ENCODE results near the gene TSPAN32.

The TSPAN32 gene

DNA sequence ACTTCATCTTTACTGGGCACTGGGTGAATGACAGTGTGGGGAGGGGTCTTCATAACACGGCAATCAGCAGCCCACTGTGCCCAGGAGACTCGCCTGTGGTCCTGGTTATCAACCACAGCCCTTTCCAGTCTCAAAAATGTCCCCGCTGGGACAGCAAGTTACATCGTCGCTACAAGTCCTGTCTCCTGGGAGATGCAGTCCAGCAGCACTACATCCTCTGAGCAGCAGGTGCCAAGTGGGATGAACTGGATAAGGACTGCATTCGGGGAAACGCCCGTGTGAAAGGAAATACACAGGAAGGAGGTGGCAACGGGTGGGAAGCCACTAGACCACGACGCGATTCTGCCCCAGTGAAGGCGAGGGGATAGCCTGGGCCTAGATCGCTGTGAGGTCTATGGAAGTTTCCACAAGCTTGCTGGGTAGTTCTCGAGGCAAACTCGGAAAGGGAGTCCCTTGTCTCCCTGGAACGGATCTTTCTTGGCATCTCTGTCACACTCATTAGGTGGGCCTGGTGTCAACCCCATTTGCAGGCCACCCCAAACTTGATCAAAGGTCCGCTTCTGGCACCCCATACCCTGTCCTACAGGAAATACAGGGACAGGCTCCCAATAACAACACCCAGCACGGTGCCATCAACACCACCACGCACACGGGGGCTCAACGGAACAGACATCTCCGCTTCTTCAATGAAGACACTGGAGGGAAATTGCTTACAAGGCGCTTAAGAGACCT lies 35.8 kb upstream of the TSPAN32 start:
- no peak overlapping the region for H3K4me3 ChIP-seq (ENCODE audit: low read length)
- no peak for DNase-seq (ENCODE audit: low read depth, low spot score)

DNA sequence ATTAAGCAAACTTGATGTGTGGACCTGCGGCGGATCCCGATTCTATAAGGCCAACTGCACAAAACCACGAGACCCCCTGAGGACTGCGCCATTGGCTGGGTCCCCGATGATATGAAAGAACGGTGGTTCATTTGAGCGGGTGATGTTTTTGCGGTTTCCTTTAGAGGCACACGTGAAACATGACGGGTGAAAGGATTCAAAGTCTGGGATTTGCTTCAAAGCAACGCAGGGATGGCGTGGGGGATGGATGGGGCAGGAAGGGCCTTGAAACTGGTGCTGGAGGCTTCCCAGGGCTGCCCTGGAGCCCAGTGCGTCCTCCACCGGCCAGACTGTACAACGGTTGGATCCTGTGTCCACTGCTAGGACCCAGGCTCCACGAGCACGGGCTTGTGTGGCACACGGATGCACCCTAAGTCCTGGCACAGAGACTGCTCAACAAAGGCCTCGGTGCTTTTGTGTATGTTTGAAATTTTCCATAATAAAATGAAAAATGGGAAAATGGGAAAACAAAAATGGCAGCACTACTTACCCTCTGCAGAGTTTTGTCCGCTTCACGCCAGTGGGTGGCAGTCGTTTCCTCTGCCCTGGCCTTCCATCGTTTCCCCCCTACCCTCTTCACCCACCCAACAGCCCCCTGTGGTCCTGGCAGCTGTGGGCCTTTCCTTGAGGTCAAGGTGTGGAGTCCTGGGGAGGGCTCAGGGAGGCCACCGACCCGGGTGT lies 35.1 kb upstream of the TSPAN32 start:
- peak; percentile 85 for DNase-seq (ENCODE audit: low read depth, low spot score)

DNA sequence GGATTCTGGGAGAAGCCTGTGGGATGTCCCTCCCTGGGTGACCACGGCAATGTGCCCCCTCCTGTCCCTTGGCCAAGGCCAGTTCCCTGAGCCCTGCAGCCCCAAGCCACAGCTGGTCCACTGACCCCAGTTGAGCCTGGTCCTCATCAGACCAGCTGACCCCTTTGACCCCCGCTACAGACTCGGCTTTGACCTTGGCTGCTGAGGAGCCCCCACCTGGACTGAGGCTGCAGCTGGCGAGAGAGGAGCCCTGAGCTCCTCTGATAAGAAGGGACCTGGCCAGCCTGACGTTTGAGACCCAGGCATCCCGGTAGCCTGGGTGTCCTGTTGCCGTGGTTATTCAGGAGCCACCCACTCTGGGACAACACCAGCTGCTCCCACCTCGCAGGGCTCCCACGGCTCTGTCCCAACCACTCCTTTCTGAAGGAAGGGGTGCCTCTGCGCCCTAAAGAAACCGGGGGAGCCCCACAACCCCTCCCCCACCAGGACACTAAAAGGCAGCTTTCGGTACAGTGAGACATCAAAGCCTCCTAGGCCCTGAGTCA lies 34.4 kb upstream of the TSPAN32 start:
- no peak for DNase-seq (ENCODE audit: low read depth, low spot score)

More for the DNA sequence above, 35.1 kb upstream of the TSPAN32 start:
- no peak overlapping the region; the same call in 1 of the 2 replicates for H3K4me3 ChIP-seq (ENCODE audit: low read length)

DNA sequence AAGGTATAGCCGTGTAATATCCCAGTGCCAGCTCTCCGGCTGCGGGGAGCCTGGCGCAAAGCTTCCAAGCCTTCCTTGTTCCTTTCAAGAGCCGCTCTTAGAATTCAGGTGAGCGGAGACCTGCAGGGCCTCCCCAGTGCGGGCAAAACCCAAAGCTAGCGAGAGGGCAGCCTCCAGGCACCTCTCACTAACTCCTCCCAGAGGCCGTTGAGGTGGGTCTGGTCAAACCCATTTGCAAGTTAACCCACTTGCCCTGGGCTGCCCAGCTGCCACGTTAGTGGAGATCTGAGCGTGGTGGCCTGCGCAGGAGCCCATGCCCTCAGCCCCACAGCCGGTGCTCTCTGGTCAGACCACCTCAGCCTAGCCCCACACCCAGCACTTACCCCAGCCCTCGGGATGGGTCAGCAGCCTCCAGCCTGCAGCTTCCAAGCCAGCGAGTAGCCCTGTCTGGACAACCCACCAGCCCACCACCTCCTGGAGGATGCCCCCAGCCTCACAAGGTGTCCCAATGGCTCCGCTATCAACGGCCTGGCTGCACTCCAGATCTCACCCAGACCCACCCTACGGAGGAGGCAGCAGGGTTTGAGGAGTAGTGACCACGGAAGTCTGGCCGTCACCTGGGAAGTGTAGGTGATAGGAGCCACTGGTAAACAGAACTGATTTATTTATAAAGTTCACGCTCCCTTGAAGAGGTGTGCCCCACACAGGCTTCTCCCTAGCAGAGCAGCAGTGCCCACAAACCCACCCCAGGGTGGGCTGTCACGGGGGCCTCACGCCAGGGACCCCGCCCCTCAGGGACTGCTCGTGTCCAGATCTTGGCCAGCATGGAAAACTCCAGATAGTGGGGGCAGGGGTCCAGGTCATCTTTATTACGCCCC lies 33.7 kb upstream of the TSPAN32 start:
- H3K4me3 ChIP-seq (ENCODE audit: low read length): no peak overlapping the region
- DNase-seq (ENCODE audit: low read depth, low spot score): no peak

More for the DNA sequence above, 34.4 kb upstream of the TSPAN32 start:
- H3K4me3 ChIP-seq (ENCODE audit: low read length): no peak overlapping the region

DNA sequence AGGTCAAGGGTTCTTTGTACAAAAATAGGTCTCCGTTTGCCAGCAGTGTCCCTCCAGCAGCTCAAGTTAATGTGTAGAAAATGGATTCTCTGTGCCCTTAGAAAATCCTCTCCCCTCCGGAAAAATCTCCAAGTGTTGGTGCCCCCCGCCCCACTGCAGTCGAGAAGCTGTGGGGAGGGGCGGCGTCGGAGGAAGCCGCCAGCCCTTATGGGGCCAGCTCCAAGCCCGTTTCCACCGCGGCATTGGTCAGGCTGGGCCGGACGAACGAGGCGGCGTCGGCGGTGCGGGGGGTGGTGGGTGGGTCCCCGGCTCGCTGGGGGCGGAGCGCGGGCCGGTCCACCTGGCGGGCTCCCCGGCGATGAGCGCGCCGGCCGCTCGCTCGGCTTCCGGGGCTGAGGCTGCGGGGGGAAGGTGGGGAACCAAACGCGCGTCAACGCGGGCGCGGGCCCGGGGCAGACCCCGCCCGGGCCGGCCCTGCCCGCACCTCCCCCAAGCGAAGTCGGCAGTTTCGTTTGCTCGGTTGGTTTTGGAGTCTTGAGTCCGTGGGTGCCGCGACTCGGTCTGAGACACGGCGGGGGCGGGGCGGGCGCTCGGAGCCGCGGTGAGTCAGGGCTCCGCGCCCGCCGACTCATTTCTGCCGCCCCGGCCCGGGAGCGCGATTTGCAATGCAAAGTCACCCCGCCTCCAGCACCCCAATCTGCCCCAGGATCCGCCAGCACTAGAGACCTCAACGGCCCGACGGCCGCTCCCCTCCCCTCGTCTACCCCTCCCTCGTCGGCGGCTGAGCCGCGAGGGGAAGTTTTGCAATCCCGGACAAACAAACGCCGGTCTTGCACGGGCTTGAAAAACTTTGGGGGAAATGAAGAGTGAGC lies 32.8 kb upstream of the TSPAN32 start:
- peak overlapping the region; percentile 48 for H3K4me3 ChIP-seq (ENCODE audit: low read length)
- DNase-seq (ENCODE audit: low read depth, low spot score): no peak

DNA sequence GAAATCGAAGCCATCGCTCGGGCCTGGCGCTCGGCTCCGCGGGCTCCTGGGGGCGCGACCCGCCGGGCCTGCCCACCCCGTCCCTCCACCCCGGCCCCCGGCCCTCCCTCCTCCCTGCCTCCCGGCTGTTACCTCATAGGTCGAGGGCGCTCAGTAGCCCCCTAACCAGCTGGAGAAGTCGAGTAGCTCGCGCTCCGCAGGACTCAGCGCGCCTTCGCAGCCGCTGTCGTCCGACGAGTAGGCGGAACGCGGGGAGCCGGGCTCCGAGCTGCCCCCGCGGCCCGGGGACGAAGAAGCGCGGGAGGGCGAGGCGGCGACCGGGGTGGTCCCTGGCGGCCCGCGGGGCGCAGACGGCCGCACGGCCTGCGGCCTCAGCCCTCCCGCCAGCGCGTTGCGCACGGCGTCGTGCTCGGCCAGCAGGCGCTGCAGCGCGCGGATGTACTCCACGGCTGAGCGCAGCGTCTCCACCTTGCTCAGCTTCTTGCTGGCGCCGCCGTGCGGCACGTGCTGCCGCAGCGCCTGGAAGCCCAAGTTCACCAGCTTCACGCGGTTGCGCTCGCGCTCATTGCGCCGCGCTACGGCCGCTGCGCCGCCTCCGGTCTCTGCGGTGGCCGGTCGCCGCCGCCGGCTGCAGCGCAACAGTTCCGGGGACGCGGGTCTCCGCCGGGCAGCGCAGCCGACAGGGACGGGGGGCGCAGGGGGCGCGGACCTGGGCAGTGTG lies 32.1 kb upstream of the TSPAN32 start:
- peak overlapping the region; percentile 48 for H3K4me3 ChIP-seq (ENCODE audit: low read length)
- DNase-seq (ENCODE audit: low read depth, low spot score): no peak

DNA sequence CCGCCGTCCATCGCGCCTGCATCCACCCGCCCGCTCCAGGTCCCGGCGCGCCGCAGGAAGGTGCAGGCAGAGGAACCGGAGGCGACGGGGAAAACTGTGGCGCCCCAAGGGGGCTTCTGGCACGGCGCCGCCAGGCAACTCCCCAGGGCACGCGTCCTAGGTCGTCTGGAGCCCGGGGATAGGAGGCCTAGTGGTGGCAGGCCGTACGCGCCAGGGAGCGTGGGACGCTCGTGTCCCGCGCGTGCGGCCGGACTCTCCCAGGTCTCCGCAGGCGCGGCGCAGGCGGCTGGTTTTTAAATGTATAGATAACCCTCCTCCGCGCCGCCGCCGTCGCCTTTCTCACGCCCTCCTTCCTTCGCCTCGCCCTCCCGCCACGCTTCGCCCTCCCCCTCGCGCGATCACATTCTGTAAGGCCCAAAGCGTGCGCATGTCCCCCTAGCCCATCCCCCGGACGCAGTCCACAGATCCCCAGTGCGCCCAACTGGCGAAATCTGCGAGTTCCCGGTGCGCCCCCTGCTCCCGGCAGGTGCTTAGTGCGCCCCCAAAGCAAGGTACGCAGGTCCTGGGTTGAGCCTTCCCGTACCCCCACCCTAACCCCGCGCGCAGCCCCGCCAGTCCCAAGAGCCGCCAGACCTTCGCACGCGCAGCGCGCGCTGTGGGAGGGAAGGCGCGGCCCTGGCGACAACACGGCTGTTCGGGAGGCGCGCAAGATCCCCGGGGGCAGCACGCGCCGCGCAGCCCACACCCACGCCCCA lies 31.3 kb upstream of the TSPAN32 start, which contains the start of gene ASCL2:
Gene ASCL2 (minus strand): TSS at position 267 of the 755 bp plus-strand sequence. CDS start 256 bp downstream, at position 11.
- H3K4me3 ChIP-seq (ENCODE audit: low read length): peak within 1 kb of the TSS; percentile 48
- DNase-seq (ENCODE audit: low read depth, low spot score): no peak

DNA sequence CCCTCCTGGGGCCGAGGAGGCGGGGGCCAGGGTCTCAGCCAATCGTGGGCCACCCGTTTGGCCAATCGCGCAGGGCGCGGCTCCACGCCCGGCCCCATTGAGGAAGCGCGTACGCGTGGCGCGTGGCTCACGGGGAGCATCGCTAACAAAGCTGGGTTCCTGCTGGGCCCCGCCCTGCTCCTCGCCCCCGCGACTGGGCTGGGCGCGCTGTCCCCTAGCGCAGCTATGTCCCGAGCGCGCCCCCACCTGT lies 30.8 kb upstream of the TSPAN32 start:
- H3K4me3 ChIP-seq (ENCODE audit: low read length): no peak overlapping the region

DNA sequence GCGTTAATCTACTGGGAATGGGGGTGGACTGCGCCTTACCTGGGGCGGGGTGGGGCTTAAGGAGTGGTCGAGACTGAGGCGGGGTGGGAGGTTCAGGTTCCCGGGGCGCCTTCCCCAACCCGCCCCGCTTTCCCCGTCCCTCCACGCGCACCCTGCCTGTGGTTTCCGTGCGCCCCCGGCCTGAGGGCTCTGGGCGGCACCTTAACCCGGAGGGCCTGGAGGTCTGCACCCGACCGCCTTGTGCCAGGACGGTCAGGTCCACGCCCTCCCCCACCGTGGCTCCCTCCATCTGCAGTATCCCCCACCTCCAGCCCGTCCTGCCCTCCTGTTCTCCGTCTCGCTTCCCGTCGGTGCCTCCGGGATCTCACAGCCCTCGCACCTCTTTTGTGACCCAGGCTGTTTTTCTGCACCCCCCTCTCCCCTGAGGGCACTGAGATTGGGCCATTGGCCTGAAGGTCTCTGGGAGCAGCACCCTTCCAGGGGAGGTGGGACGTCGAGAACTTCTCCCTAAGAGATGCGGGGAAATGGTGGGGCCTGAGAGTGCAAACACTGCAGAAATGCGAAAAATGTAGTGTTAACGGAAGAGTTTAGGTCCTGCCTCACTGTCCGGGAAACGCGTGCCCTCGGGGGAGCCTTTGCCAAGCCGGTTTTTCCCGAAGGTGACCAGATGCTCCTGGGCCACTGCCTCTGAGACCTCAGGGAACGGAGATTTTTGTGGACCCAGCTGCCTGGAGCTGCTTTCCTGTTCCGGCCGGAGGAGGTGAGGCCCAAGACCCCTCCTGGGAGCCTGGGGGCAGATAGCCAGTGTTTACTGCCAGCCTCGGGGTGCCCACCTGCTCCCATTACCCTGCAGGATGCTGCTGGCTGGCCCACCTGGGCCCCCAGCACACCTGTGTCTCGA lies 30.2 kb upstream of the TSPAN32 start:
- DNase-seq (ENCODE audit: low read depth, low spot score): no peak
- no peak overlapping the region for H3K4me3 ChIP-seq (ENCODE audit: low read length)

More for the DNA sequence above, 30.8 kb upstream of the TSPAN32 start:
- no peak for DNase-seq (ENCODE audit: low read depth, low spot score)

DNA sequence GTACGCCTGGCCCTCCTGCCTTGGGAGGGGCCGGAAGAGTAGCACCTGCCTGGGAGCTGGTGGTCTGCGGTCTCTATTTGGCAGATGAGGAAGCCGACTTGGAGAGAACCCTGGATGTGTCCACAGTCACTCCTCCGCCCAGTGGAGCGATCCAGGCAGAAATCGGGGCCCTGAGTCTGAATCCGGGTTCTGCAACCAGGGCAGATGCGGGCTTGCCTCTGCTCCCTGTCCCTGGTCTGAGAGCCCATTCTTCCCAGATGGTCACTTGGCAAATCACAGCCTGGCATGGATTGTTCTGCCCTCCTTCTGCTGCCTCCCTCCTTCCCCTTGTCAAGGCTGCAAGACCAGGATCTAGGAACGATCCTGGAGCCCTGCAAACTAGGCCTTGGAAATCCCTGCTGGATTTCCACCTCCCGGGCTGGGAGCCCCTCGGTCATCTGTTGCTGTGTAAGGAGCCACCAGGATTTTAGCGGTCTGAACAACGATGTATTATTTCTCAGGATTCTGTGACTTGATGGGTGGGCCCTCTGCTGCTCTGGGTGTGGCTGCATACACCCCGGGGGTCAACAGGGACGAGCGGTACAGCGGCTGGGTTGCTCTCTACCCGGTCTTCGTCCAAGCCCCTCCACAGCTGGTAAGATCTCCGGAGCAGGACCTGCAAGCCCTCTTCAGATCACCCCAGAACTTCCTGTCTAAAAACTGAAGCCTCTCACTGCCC lies 29.4 kb upstream of the TSPAN32 start:
- H3K4me3 ChIP-seq (ENCODE audit: low read length): no peak overlapping the region
- no peak for DNase-seq (ENCODE audit: low read depth, low spot score)

DNA sequence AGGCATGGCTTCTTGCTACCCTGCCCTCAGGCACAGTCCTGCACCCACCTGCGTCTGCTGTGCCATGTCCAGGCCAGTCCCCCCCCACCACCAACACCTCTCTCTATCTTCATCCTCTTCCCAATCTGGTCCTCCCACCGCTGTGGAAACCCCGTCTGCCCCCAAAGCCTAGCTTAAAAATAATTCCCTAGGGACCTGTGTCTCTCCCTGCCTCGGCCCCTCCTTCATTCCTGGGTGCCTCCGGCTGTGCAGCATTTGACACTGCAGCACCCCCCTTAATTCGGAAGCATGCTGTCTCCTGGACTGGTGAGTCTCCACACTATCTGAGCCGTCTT lies 28.9 kb upstream of the TSPAN32 start:
- no peak for DNase-seq (ENCODE audit: low read depth, low spot score)
- H3K4me3 ChIP-seq (ENCODE audit: low read length): no peak overlapping the region

DNA sequence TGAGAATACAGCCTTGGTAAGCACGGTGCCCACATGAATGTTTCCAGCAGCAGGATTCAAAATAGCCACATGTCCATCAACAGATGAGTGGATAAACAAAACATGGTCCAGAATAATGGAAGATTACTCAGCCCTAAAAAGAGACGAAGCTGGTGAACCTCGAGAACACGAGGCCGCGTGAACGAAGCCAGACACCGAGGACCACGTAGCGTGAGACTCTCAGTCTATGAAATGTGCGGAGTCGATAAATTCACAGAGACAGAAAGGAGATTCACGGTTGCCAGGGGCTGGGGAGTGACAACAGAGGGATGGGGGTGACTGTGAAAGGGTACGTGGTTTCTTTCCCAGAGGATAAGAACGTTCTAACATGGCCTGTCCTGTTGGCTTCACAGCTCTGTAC lies 28.5 kb upstream of the TSPAN32 start:
- H3K4me3 ChIP-seq (ENCODE audit: low read length): no peak overlapping the region
- DNase-seq (ENCODE audit: low read depth, low spot score): no peak

DNA sequence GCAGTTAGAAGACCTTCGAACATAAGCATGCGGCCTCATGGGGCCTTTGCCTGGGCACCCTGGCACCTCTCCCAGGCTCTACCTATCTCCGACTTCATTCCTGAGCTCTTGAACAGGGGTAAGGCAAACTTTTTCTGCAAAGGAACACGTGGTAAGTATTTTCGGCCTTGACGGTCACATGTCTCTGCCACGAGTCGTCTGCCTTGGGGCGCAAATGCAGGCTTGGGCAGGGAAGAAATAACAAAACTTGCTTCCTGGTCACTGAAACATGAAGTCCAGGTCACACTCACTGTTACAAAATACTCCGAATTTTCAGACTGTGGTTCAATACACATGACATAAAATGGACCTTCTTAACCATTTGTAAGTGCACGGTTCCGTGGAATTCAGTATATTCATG lies 28.0 kb upstream of the TSPAN32 start:
- no peak overlapping the region for H3K4me3 ChIP-seq (ENCODE audit: low read length)
- no peak for DNase-seq (ENCODE audit: low read depth, low spot score)

DNA sequence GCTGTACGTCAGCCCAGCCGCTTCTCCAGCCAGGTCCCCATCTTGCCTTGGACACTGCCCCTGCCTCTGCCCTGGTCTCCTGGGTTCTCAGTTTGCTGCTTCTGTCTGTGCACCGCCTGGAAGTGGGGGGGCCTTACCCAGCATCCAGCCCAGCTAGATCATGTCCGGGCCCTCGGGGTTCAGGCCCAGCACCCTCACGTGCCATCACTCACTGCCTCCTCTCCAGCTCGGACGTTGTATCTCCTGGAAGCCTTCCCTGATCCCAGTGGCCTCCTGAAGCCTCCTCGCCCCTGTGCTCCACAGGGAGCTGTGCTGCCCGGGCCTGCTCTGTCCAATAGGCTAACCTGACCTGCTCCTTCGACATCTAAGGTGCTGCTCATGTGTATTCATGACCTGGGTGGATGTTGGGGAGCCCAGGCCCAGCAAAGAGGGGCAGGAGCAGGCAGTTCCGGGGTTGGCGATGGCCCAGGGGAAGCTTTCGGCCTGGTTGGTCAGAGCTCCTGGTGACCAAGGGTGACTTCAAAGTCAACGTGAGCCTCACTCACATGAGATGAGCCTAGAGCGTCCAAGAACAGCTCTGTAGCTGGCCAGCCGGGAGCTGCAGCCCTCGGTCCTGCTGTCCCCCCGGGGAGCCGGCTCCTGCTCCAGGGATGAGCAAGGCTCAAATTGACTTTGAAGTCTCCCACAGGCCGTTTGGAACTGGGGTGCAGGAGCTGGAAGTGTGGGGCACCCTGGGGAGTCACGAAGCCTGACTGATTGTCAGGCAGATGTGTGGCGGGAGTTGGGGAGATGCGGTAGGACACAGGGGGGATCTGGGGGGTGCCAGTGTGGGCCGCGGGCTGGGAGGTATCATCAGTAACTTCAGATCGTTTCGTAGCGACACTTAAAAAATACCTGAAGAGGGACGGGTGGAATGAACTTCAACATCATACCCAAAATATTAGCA lies 26.2 kb upstream of the TSPAN32 start:
- no peak overlapping the region for H3K4me3 ChIP-seq (ENCODE audit: low read length)
- no peak for DNase-seq (ENCODE audit: low read depth, low spot score)
